Measurements from ENCODE around the gene UBE2Q2.

The UBE2Q2 gene

DNA sequence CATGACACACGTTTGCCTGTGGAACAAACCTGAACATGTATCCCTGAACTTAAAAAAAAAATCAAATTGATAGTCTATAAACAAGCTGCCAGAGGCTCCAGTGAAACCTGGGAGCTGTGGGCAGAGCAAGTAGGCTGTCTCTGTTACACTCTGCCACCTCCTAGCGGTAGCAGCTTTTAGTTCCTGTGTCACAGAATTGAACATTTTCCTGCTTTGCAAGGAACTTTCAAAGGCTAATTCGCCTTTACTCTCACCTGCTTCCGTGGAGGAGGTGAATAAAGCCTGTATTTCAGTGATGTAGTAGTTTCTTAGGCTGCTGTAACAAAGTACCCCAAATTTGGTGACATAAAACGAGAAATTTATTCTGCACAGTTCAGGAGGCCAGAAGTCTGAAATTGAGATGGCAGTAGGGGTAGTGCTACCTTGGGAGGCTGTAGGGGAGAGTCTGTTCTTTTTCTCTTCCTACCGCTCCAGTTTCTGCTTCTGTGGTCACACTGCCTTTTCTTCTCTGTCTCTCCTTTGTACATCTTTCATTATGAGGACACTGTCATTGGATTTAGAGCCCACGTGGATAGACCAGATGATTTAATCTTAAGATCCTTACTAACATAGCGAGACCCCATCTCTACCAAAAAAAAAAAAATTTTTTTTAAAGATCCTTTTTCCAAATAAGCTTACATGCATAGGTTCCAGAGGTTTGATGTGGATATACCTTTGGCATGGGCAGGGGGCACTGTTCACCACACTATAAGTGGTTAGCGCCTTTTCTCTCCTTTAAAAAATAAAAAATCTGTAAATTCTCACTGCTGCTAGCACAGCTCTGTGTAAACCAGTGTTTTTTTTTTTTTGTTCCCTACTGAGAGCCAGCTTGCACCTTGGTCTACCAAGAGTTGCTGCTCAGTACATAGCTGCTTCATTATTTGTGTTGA is 85.7 kb downstream of the UBE2Q2 start:
- DNase-seq: peak; percentile 71

DNA sequence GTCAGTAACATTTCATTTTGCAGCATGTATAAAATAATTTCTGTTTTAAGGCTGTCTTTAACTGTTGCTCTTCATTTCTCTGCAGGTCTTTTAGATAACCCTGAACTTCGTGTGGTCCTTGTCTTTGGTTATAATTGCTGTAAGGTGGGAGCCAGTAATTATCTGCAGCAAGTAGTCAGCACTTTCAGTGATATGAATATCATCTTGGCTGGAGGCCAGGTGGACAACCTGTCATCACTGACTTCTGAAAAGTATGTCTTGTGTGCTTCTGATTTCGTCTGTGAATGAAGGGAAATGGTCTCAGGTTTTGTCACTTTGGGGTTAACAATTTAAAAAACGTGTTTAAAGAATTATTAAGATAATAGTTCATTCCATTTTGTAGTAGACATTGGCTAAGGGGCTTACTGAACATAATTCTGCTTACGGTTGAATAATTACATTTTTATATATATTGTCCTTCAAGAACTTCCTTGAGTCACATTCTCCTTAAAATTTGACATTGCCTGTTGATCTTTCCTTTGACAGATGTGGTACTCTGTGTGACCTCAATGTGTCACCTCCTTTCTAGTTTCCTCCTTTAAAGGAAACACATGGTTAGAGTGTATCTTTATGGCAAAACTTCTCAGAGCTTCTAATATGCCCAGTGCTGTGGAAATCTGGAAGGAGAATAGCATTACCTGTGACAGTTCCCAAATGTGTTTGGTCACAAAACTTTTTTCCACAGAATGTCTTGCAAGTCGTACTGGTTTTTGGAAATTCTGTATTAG is 86.7 kb downstream of the UBE2Q2 start:
- DNase-seq: no peak

DNA sequence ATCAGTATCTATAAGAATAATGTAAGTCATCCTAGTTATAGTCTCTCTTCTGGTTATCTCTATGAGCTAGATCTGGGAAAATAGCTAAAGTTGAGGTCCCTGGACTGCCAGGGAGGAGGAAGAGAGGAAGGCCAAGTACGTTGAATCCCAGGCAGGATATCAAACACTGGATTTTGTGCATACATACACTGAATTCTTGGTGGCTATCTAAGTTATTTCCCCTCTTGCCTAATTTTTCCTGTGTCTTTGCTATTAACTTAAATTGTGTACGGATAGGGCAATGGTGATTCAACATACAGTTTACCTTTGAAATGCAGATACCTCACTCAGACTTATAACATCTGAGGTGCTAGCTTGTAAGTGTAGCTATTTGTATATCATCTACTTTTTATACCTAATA is 87.6 kb downstream of the UBE2Q2 start:
- DNase-seq: no peak

GRCh38 chr15:75942464-75942863 is 99.2 kb downstream of the UBE2Q2 start:
- no peak for DNase-seq

DNA sequence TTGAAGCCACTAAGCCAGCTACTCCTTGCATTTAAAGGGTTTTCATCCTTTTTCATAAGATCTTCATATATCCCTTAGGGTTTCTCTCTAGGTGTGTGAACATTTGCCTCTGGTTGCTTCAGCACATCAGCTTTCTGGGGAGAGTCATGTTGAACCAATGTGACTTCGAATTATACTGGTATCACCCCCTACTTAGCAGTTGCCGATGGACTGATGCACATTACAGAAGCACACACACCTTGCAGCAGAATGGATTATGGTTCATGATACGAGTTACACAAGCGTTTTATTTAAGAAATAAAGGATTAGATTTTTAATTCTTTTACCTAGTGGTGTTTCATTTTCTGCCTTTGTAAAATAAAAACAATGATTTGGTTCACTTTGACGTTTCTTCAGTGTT is 100.0 kb downstream of the UBE2Q2 start:
- DNase-seq: no peak

DNA sequence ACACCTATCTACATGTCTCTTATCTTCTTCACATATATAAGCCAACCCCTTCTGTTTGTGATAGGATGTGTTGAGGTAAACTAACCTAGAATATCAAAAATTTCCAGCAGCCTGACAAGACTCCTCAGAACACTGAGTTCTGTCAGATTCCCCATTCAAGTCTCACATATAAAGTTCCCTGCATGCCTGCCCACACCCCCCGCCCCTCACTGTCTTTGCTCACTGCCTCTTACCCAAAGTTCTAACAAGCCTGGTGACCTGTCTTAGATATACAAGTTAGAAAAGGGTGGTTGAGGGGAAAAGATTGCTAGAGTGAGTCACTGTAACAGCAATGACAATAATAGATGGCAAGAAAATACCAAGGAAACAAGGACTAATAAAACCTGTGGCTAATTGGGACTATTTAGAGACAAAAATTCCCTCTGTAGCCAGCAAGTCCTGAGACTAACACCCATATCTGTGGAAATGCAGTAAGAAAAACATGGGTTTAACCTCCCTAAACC is 100.5 kb downstream of the UBE2Q2 start:
- DNase-seq: no peak

DNA sequence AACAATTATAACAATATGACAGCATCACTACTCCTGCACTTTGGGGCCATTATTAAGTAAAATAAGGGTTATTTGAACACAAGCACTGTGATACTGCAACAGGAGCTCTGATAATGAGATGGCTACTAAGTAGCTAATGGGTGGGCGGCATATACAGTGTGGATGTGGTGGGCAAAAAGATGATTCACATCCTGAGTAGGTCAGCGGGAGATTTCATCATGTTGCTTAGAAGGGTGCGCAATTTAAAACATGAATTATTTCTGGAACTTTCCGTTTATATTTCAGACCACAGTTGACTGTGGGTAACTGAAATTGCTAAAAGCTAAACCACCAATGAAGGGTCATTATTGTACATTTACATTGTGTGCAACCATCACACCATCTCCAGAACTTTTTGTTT is 102.7 kb downstream of the UBE2Q2 start:
- no peak for DNase-seq

GRCh38 chr15:75947092-75947491 is 103.8 kb downstream of the UBE2Q2 start:
- DNase-seq: no peak

- no peak for DNase-seq
Observed at GRCh38 chr15:75948761-75949296, 105.6 kb downstream of the UBE2Q2 start.
